SKM-1 treated with dmso at 0.1 percent for 144 hours (cell line): ENCODE measurements around the gene MROH8.
A peak's percentile ranks its signal among the peaks of the same experiment; 100 is the strongest.
"Not testable (repeated sequence)": the region's sequence is repeated elsewhere in the genome, so short reads cannot be mapped to it uniquely, and the experiment has no call there.

Experiments
- DNase-seq: peaks from one replicate; lab custom pipeline; 2025; ENCODE audit not compliant: unreplicated experiment; lab: John Stamatoyannopoulos, UW

MROH8 gene

DNA sequence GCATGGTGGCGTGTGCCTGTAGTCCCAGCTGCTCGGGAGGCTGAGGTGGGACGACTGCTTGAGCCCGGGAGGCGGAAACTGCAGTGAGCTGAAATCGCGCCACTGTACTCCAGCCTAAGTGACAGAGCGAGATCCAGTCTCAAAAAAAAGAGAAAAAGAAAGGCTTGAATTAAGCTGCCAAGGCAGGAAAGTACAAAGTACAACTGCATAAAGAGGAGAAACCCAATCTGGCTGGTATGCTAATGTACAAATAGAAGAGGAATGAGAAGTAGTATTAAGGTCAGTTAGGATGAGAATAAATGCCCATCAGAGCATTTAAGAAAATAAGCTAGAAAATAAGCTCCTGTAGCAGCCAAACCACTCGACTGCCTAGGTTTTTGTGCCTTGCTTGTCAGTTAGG, 23.4 kb downstream of the MROH8 start:
- DNase-seq, result no peak

- DNase-seq, result no peak
These were observed 24.6 kb downstream of the MROH8 start for GRCh38 chr20:37154684-37155298.

- peak; percentile 41 for DNase-seq
These were observed 27.1 kb downstream of the MROH8 start for GRCh38 chr20:37152284-37152683.

GRCh38 chr20:37151529-37151928, 27.8 kb downstream of the MROH8 start:
- DNase-seq, result no peak

DNA sequence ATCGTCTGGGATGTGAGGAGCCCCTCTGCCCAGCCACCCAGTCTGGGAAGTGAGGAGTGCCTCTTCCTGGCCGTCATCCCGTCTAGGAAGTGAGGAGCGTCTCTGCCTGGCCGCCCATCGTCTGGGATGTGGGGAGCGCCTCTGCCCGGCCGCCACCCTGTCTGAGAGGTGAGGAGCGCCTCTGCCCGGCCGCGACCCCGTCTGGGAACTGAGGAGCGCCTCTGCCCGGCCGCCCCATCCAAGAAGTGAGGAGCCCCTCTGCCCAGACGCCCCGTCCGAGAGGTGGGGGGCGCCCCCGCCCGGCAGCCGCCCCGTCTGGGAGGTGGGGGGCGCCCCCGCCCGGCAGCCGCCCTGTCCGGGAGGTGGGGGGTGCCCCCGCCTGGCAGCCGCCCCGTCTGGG, 28.5 kb downstream of the MROH8 start:
- not testable (repeated sequence) for DNase-seq

DNA sequence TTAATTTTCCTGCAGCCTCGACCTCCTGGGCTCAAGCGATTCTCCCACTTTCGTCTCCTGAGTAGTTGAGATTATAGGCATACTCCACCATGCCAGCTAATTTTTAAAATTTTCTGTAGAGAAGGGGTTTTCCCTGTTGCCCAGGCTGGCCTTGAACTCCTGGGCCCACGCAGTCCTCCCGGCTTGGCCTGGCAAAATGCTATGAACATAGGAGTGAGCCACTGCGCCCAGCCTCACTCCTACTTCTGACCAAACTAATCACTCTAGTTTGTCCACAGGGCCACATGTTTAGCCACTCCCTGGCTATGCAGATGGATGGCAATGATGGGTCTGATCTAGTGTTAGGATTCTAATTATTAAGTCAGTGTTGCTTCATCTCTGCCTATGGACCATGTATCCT, 32.1 kb downstream of the MROH8 start:
- no peak for DNase-seq

GRCh38 chr20:37144856-37145404, 34.4 kb downstream of the MROH8 start:
- DNase-seq, result no peak

DNA sequence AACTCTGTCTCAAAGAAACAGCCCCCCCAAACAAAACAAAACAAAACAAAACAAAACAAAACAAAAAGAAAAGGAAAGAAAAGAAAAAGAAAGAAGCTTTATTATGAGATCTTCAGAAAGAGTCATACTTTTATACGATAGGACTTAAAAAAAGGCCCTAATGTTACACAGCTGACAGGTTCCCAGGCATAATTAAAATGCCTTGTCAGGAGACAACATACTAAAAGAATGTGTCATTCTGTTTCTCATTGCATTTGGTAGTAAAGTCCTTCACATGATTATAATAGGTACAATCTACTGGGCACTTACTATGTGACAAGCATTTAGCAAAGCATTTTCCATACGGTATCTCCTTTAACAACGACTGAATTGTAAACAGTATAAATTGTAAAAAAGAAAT, 36.6 kb downstream of the MROH8 start:
- no peak for DNase-seq

DNA sequence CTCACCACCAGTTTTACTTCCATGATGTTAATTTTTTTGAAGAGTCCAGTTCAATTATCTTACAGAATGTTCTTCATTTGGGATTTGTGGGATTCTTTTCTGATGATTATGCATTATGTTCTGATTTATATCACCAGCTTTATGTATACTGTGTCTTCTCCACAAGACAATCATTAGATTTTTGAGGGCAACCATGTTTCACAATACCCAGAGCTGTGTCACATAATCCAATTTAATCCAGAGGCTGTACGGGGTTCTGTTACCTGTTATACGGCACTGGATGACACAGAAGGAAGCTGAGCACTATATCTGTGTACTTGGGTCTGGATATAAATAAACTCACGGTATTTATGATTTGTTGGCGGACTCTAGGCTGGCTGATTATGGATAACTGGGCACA, 41.8 kb downstream of the MROH8 start:
- DNase-seq, result no peak

GRCh38 chr20:37133952-37134351, 45.4 kb downstream of the MROH8 start:
- DNase-seq, result no peak

DNA sequence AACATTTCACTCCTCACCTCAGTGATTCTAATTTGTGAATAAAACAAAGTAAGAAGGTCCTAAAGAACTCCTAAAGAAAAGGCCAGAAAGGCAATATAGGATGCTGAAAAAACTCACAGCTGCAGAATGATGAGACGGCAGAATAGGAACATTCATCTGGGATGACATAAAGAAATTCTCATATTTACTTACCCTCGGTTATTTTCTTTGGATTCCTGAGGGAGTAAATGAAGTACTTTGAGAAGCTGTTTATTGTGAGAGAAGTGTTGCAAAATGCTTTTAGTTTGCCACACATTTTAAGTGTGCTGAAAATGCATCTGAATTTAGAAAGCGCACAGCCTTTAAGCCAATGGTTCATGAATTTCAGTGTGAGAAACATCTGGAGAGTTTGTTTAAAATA, 47.9 kb downstream of the MROH8 start:
- no peak for DNase-seq

GRCh38 chr20:37128803-37129202, 50.5 kb downstream of the MROH8 start:
- DNase-seq, result no peak

DNA sequence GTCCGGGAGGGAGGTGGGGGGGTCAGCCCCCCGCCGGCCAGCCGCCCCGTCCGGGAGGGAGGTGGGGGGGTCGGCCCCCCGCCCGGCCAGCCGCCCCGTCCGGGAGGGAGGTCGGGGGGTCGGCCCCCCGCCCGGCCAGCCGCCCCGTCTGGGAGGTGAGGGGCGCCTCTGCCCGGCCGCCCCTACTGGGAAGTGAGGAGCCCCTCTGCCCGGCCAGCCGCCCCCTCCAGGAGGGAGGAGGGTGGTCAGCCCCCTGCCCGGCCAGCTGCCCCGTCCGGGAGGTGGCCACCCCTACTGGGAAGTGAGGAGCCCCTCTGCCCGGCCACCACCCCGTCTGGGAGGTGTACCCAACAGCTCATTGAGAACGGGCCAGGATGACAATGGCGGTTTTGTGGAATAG, 53.1 kb downstream of the MROH8 start:
- not testable (repeated sequence) for DNase-seq

DNA sequence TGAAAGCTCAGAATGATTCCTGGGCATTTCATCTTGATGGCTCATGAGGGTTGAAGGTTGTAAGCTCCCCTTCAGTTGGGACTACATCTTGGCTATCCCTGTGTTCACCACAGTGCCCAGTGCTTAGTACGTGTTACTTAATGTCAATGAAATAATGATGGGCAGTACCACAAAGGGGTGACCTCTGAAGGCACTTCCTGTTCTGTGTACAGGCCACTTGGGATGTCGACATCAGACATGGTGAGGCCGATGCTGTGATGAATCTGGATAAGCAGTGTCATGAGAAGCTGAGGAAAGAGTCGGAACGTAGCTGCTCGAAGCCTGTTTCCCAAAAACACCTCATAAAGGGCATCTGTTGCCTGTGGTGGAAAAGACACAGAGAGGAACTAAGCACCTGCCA, 55.9 kb downstream of the MROH8 start:
- DNase-seq, result peak; percentile 66

- DNase-seq, result no peak
These were observed 58.9 kb downstream of the MROH8 start for GRCh38 chr20:37120497-37120896.

DNA sequence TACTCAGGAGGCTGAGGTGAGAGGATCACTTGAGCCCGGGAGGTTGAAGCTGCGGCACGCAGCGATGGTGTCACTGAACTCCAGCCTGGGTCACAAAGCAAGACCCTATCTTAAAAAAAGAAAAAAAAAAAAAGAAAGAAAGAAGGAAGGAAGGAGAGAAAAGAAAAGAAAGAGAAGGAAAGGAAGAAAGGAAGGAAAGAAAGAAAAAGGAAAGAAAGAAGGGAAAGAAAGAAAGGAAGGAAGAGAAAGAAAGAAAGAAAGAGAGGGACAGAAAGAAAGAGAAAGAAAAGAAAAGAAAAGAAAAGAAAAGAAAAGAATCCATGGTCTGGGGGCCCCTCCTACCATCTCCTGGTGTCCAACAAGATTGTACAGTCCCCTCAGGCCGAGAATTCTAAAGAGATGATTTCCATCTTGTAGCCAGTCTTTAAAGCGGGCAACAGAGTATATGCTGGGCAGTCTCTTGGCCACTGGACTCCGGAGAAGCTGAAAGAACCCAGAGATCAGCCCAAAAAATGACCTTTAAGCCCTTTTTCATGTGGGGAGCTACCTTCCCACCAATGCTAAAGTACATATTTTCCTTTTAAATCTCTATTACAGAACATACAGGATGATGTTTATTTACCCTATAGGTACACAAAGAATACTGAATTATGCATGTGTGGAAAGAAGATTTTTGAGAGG, 59.9 kb downstream of the MROH8 start:
- no peak for DNase-seq

DNA sequence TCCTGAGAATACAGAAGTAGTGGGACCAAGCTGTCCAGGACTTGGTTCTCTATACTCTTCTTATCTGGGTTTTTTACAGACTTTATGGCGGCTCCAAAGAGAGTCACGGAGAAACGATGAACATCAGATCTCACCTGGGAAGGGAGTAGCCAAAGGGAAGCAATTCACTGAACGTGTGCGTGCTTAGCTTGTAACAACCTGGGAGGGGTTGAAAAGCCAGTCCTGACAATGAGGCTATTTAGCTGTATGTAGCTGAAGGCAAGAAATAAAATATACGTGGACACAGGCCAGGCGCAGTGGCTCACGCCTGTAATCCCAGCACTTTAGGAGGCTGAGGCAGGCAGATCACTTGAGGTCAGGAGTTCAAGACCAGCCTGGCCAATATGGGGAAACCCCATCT, 65.3 kb downstream of the MROH8 start:
- no peak for DNase-seq

DNA sequence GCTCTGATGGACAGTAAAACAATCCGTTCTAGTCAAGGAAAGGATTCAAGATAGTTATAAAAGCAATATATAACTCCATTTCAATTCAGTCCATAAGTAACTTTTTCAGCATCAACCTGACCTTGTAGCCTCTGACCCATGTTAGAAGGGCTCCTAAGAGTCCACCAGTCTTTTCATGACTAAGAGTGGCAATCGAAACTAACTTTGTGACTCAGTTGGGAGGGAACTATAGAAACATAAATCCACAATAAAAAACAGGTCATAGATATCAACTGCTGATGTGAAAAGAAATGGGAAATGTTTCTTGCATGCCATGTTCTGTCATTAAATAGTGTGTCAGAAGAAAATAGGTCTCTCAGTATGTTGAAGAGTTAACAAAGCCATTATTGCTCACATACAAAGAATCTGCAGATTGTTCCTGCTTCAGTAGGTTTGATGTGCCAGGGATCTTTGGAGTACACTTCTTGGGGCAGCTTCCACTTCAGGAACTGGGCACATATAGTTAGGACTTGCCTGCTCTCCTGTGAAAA, 67.4 kb downstream of the MROH8 start:
- no peak for DNase-seq

DNA sequence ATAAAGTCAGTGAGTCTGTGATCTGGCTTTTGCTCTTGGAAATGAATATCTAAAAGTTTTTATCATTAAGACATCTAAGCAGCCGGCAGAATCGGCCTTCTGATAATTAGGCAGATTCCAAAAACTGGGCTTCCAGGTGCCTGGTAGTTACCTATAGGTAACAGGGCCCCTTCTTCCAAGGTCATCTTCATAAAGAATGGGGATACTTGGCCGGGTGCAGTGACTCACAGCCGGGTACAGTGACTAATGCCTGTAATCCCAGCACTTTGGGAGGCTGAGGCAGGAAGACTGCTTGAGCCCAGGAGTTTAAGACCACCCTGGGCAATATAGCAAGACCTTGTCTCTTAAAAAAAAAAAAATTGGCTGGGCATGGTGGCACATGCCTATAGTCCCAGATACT, 70.7 kb downstream of the MROH8 start:
- no peak for DNase-seq

- no peak for DNase-seq
These were observed 76.8 kb downstream of the MROH8 start for GRCh38 chr20:37102571-37102970.

- DNase-seq, result no peak
These were observed 82.8 kb downstream of the MROH8 start for GRCh38 chr20:37096415-37097041.
